GM12878 (cell line): ENCODE measurements around the gene WNT7A. TPM values are rescaled to one million over a fixed set of nuclear protein-coding genes. Genes with fewer than 3 reads are reported as not detected.

Source experiments
- ATAC-seq: fragments of 200-7000 bp; cut with Tn5 transposase; 3 replicates; pipeline ENCODE4 v1.9.1; 2020; ENCODE audit warnings: mild to moderate bottlenecking, moderate library complexity
- BruUV-seq: library from RNA; stranded (reverse); fragments of 400-500 nt; replicated peaks from 2 replicates; lab custom pipeline; 2021; lab: Mats Ljungman, UMichigan
- CTCF ChIA-PET: fragments of 300-600 bp; sonication (Branson Sonifier 250); formaldehyde crosslinking; extraction: SDS; loops from one replicate; lab custom pipeline; 2021; ENCODE audit warnings: inconsistent platforms; lab: Yijun Ruan, JAX
- POLR2A ChIA-PET: fragments of 350-600 bp; formaldehyde crosslinking; extraction: SDS; loops from one replicate; lab custom pipeline; 2021; ENCODE audit warnings: inconsistent platforms; lab: Charles Lee
- RAD21 ChIA-PET: fragments of 300-600 bp; sonication (Branson Sonifier 250); formaldehyde crosslinking; loops from one replicate; lab custom pipeline; 2023; ENCODE audit warnings: antibody characterized with exemption; ENCODE audit not compliant: unreplicated experiment; lab: Charles Lee
- SMC1A ChIA-PET: fragments of 300-600 bp; sonication (Branson Sonifier 250); formaldehyde crosslinking; loops from one replicate; lab custom pipeline; 2023; ENCODE audit not compliant: unreplicated experiment, uncharacterized antibody; lab: Charles Lee
- DNase-seq: peaks from one replicate; pipeline ENCODE4 v3.0.0-alpha.2; 2011; ENCODE audit warnings: low read depth, low spot score
- FAIRE-seq: peaks from 3 replicates; lab custom pipeline; 2011; peaks lifted over from hg19 to GRCh38; lab: Jason Lieb, UNC
- H2AFZ ChIP-seq: 2 replicates; pipeline ENCODE4 v1.6.0; 2011; ENCODE audit warnings: low read depth, low read length, control low read depth; ENCODE audit not compliant: control insufficient read depth
- H3K27ac ChIP-seq: 2 replicates; pipeline ENCODE4 v1.5.1; 2011; ENCODE audit warnings: control low read depth; ENCODE audit not compliant: control insufficient read depth, insufficient read depth
- H3K27me3 ChIP-seq, 2 experiments: replicated peaks in 1 of 2; 2 replicates each; pipeline versions ENCODE4 v1.6.0 to v1.6.1; 2011; ENCODE audit warnings: low read length in 1 of 2; ENCODE audit not compliant: control insufficient read depth in 2 of 2, insufficient read depth in 2 of 2
- H3K36me3 ChIP-seq, 2 experiments: 2 replicates each; pipeline ENCODE4 v1.5.1; 2011; ENCODE audit warnings: low read length in 1 of 2; ENCODE audit not compliant: control insufficient read depth in 2 of 2, insufficient read depth in 2 of 2
- H3K4me1 ChIP-seq: 2 replicates; pipeline ENCODE4 v1.6.1; 2011; ENCODE audit warnings: mild to moderate bottlenecking, low read length, moderate library complexity, mixed read lengths; ENCODE audit not compliant: control insufficient read depth, insufficient read depth
- H3K4me2 ChIP-seq: 2 replicates; pipeline ENCODE4 v1.6.0; 2011; ENCODE audit warnings: control low read depth; ENCODE audit not compliant: control insufficient read depth, insufficient read depth
- H3K4me3 ChIP-seq: fragments of 200-600 bp; sonication (generic); 2 replicates; pipeline ENCODE4 v1.5.1; 2016
- H3K79me2 ChIP-seq: 2 replicates; pipeline ENCODE4 v1.6.0; 2011; ENCODE audit warnings: low read length; ENCODE audit not compliant: control insufficient read depth, insufficient read depth
- H3K9ac ChIP-seq: 2 replicates; pipeline ENCODE4 v1.8.0; 2011; ENCODE audit warnings: low read length, control low read depth, mixed read lengths; ENCODE audit not compliant: control insufficient read depth, insufficient read depth
- H3K9me3 ChIP-seq: replicated peaks from 3 replicates; pipeline ENCODE4 v1.5.1; 2011; ENCODE audit warnings: mild to moderate bottlenecking, low read length; ENCODE audit not compliant: control insufficient read depth, insufficient read depth
- H4K20me1 ChIP-seq: 2 replicates; pipeline ENCODE4 v1.6.0; 2011; ENCODE audit not compliant: control insufficient read depth, insufficient read depth
- ATF2 ChIP-seq: IDR thresholded peaks from 2 replicates; pipeline ENCODE4 v1.6.1; 2012; ENCODE audit warnings: low read length, inconsistent platforms
- BCL3 ChIP-seq: IDR thresholded peaks from 2 replicates; pipeline ENCODE4 v1.6.1; 2011; ENCODE audit warnings: borderline replicate concordance, low read depth, mild to moderate bottlenecking, moderate library complexity, low read length; ENCODE audit not compliant: insufficient read depth, poor library complexity, severe bottlenecking
- BHLHE40 ChIP-seq, 2 experiments: fragments of 450-650 bp in 1 of 2; IDR thresholded peaks; 2 replicates each; pipeline ENCODE4 v1.6.1; 2011 to 2017; ENCODE audit warnings: low read depth in 2 of 2, borderline replicate concordance in 1 of 2, improper control_type of control experiment in 1 of 2, low read length in 1 of 2, mild to moderate bottlenecking in 1 of 2
- DPF2 ChIP-seq: fragments of 450-650 bp; IDR thresholded peaks from 2 replicates; pipeline ENCODE4 v1.6.1; 2017; ENCODE audit warnings: mild to moderate bottlenecking
- FOS ChIP-seq: IDR thresholded peaks from 3 replicates; pipeline ENCODE4 v1.6.1; 2011; ENCODE audit warnings: borderline replicate concordance; ENCODE audit not compliant: insufficient read length; ENCODE audit errors: extremely low read depth
- IKZF2 ChIP-seq, 2 experiments: fragments of 450-650 bp; IDR thresholded peaks; 2 replicates each; pipeline ENCODE4 v1.6.1; 2017; ENCODE audit warnings: mild to moderate bottlenecking in 2 of 2, moderate library complexity in 2 of 2
- NFYB ChIP-seq: IDR thresholded peaks from 2 replicates; pipeline ENCODE4 v1.6.1; 2011; ENCODE audit warnings: low read depth, mild to moderate bottlenecking, low read length, improper control_type of control experiment, moderate library complexity; ENCODE audit not compliant: insufficient read depth
- NR2C2 ChIP-seq: IDR thresholded peaks from 2 replicates; pipeline ENCODE4 v1.6.1; 2011; ENCODE audit warnings: borderline replicate concordance, low read depth; ENCODE audit not compliant: control insufficient read depth, insufficient read length
- NRF1 ChIP-seq: conservative IDR thresholded peaks from 2 replicates; pipeline ENCODE4 v1.6.1; 2011; ENCODE audit warnings: mild to moderate bottlenecking, low read depth, low read length, improper control_type of control experiment
- PML ChIP-seq: IDR thresholded peaks from 2 replicates; pipeline ENCODE4 v1.6.1; 2012; ENCODE audit warnings: low read length, inconsistent platforms
- RELB ChIP-seq: fragments of 450-650 bp; IDR thresholded peaks from 2 replicates; pipeline ENCODE4 v1.6.1; 2017; ENCODE audit warnings: low read depth, mild to moderate bottlenecking, moderate library complexity
- RUNX3 ChIP-seq: IDR thresholded peaks from 2 replicates; pipeline ENCODE4 v1.6.1; 2012; ENCODE audit warnings: low read length, inconsistent platforms
- SMARCA5 ChIP-seq: fragments of 450-650 bp; IDR thresholded peaks from 2 replicates; pipeline ENCODE4 v1.6.1; 2017; ENCODE audit warnings: mild to moderate bottlenecking
- USF2 ChIP-seq: IDR thresholded peaks from 2 replicates; pipeline ENCODE4 v1.6.1; 2011; ENCODE audit warnings: low read depth, low read length, improper control_type of control experiment, borderline replicate concordance
- YY1 ChIP-seq: IDR thresholded peaks from 2 replicates; pipeline ENCODE4 v1.6.1; 2011; ENCODE audit warnings: low read depth, mild to moderate bottlenecking, low read length
- ZNF687 ChIP-seq: fragments of 450-650 bp; IDR thresholded peaks from 2 replicates; pipeline ENCODE4 v1.6.1; 2017; ENCODE audit warnings: mild to moderate bottlenecking, moderate library complexity
- WGBS: methylation state at CpG from one replicate; pipeline ENCODE4 v1.1.6; 2016; ENCODE audit warnings: low lambda C conversion rate; ENCODE audit not compliant: insufficient replicate concordance, insufficient coverage; ENCODE audit errors: missing lambda C conversion rate; 5-methylcytosine and 5-hydroxymethylcytosine counted together
- in situ Hi-C: fragments of 300-500 bp; cut with MboI; formaldehyde crosslinking; loops from 9 replicates; pipeline ENCODE4 v1.14.3; 2018; ENCODE audit warnings: mixed read lengths
- intact Hi-C: fragments of 100-400 bp; cut with micrococcal nuclease; formaldehyde crosslinking; loops from one replicate; pipeline ENCODE4 v1.14.2; 2022; ENCODE audit not compliant: unreplicated experiment
- polyA plus RNA-seq, 11 experiments: library from polyadenylated mRNA; depleted of rRNA in 4 of 11; unstranded in 6 of 11; stranded (reverse) in 5 of 11; fragments of >200 nt; fragmentation: Nextera tagmentation in 4 of 11; fragmentation: Illumina TruSeq in 1 of 11; extraction: Ambion mirVana in 4 of 11; extraction: Trizol in 1 of 11; gene quantifications; 1 replicate in 1 of 11; 2 replicates in 10 of 11; pipeline versions ENCODE4 v1.2.1 to v1.2.3, GENCODE V29; 2011 to 2016; ENCODE audit warnings: inconsistent platforms in 2 of 11, missing spikeins in 2 of 11, low read depth in 1 of 11
- total RNA-seq, 4 experiments: library from RNA; depleted of rRNA in 3 of 4; stranded (reverse); fragments of >200 nt in 3 of 4; fragmentation: Illumina TruSeq in 1 of 4; extraction: Trizol in 1 of 4; gene quantifications; 2 replicates each; pipeline versions ENCODE4 v1.2.1 to v1.2.3, GENCODE V29; 2013 to 2021

Gene WNT7A
- total and polyA plus RNA-seq, 10 of the 15 experiments (the other 5 are each of a cell fraction or from before 2014, with no cell fraction given) = 0.08 TPM; not detected in 9

GRCh38 chr3:13872451-13872850, 7.4 kb downstream of the WNT7A start:
- intact Hi-C loops = no loop called here
- 23% methylated on average over 4 of the region's 4 CpGs for WGBS
- Histone ChIP-seq H3K9ac (no peak overlapping the region), H3K27ac (no peak overlapping the region), H3K4me2 (no peak overlapping the region), H4K20me1 (no peaks in the 10 kb centered on the region), H3K27me3 (no peaks in the 10 kb centered on the region; a peak in 1 of 4 replicates), H3K4me1 (no peaks in the 10 kb centered on the region), H3K4me3 (no peak overlapping the region), H2AFZ (no peak overlapping the region), H3K36me3 (no peaks in the 10 kb centered on the region), H3K9me3 (no peaks in the 10 kb centered on the region), H3K79me2 (no peaks in the 10 kb centered on the region)
- ATAC-seq (no peak), FAIRE-seq (no peak), DNase-seq (no peak)
- in situ Hi-C loops = no loop called here
- ChIA-PET POLR2A (no interaction called here), SMC1A (no interaction called here), RAD21 (no interaction called here), CTCF (no interaction called here)
- no TSS peak for BruUV-seq
- TF ChIP-seq NFYB (no peak), NR2C2 (no peak), YY1 (no peak), PML (no peak), ATF2 (no peak), USF2 (no peak), IKZF2 (IDR thresholded peaks at IDR 0.05) (no peak), SMARCA5 (no peak), ZNF687 (no peak), BHLHE40 (IDR thresholded peaks at IDR 0.05; ENCODE audit: borderline replicate concordance in 1 of 2, low read depth in 2 of 2, low read length in 1 of 2) (no peak), FOS (no peak), NRF1 (no peak), RUNX3 (no peak), RELB (no peak), BCL3 (no peak), DPF2 (no peak)
